CD8-positive, alpha-beta memory T cell (primary cell): ENCODE measurements around the gene CLEC4A. TPM values are rescaled to one million over a fixed set of nuclear protein-coding genes. Genes with fewer than 3 reads are reported as not detected.

Source experiments
- CTCF ChIA-PET: fragments of 350-600 bp; sonication (Branson Sonifier 250); formaldehyde crosslinking; loops from one replicate; lab custom pipeline; 2021; ENCODE audit warnings: antibody characterized with exemption; lab: Charles Lee
- POLR2A ChIA-PET: fragments of 350-600 bp; sonication (Branson Sonifier 250); formaldehyde crosslinking; loops from one replicate; lab custom pipeline; 2021; ENCODE audit warnings: antibody characterized with exemption; lab: Charles Lee
- DNase-seq, 5 donors: peaks; one replicate each; pipeline versions ENCODE4 v3.0.0 to v3.0.0-alpha.2; 2020 to 2022; ENCODE audit warnings: mixed read lengths in 1 of 5
- H3K27ac ChIP-seq: one replicate; pipeline ENCODE4 v1.7.0; 2013; ENCODE audit warnings: low read depth, mild to moderate bottlenecking, low read length, moderate library complexity
- H3K27me3 ChIP-seq: 2 replicates; pipeline ENCODE4 v1.7.0; 2013; ENCODE audit warnings: low read length, mild to moderate bottlenecking; ENCODE audit not compliant: insufficient read depth, poor library complexity, severe bottlenecking
- H3K36me3 ChIP-seq: 2 replicates; pipeline ENCODE4 v1.7.0; 2013; ENCODE audit warnings: mild to moderate bottlenecking, low read length, moderate library complexity; ENCODE audit not compliant: insufficient read depth
- H3K4me1 ChIP-seq: 2 replicates; pipeline ENCODE4 v1.7.0; 2013; ENCODE audit warnings: mild to moderate bottlenecking, low read length, moderate library complexity; ENCODE audit not compliant: insufficient read depth
- H3K4me3 ChIP-seq: 2 replicates; pipeline ENCODE4 v1.7.0; 2013; ENCODE audit warnings: mild to moderate bottlenecking, low read length
- H3K9me3 ChIP-seq: 2 replicates; pipeline ENCODE4 v1.7.0; 2013; ENCODE audit warnings: mild to moderate bottlenecking, low read length
- H3K27ac Mint-ChIP-seq, 8 donors: one replicate each; pipeline ENCODE4 v1.8.0; 2020 to 2021; ENCODE audit warnings: mixed read lengths in 8 of 8, mild to moderate bottlenecking in 6 of 8, inconsistent platforms in 3 of 8, moderate library complexity in 3 of 8
- H3K27me3 Mint-ChIP-seq, 2 donors: one replicate each; pipeline ENCODE4 v1.8.0; 2020 to 2021; ENCODE audit warnings: mixed read lengths in 2 of 2, mild to moderate bottlenecking in 1 of 2, moderate library complexity in 1 of 2
- H3K36me3 Mint-ChIP-seq, 3 donors: one replicate each; pipeline ENCODE4 v1.8.0; 2020 to 2021; ENCODE audit warnings: mixed read lengths in 3 of 3, inconsistent platforms in 1 of 3, mild to moderate bottlenecking in 1 of 3
- H3K4me1 Mint-ChIP-seq, 3 donors: one replicate each; pipeline ENCODE4 v1.8.0; 2020 to 2021; ENCODE audit warnings: mixed read lengths in 3 of 3, inconsistent platforms in 1 of 3, mild to moderate bottlenecking in 1 of 3
- H3K4me3 Mint-ChIP-seq, 7 donors: one replicate each; pipeline ENCODE4 v1.8.0; 2020 to 2021; ENCODE audit warnings: mixed read lengths in 7 of 7, mild to moderate bottlenecking in 6 of 7, moderate library complexity in 4 of 7, inconsistent platforms in 2 of 7
- H3K9me3 Mint-ChIP-seq, 5 donors: one replicate each; pipeline ENCODE4 v1.8.0; 2020 to 2022; ENCODE audit warnings: mixed read lengths in 5 of 5, mild to moderate bottlenecking in 3 of 5, moderate library complexity in 2 of 5, inconsistent platforms in 1 of 5
- polyA plus RNA-seq: library from polyadenylated mRNA; unstranded; fragments of 300-500 nt; fragmentation: Illumina TruSeq; gene quantifications from one replicate; pipeline ENCODE4 v1.2.3, GENCODE V29; 2021
- total RNA-seq, 2 experiments: library from RNA; stranded (reverse); gene quantifications; one replicate each; pipeline ENCODE4 v1.2.3, GENCODE V29; 2021

Gene CLEC4A
- 1 to 10 TPM in 1 of 2 experiments, under 1 TPM in 1; 0.42 to 1.1 TPM for total RNA-seq
- polyA plus RNA-seq, result 0.66 TPM

DNA sequence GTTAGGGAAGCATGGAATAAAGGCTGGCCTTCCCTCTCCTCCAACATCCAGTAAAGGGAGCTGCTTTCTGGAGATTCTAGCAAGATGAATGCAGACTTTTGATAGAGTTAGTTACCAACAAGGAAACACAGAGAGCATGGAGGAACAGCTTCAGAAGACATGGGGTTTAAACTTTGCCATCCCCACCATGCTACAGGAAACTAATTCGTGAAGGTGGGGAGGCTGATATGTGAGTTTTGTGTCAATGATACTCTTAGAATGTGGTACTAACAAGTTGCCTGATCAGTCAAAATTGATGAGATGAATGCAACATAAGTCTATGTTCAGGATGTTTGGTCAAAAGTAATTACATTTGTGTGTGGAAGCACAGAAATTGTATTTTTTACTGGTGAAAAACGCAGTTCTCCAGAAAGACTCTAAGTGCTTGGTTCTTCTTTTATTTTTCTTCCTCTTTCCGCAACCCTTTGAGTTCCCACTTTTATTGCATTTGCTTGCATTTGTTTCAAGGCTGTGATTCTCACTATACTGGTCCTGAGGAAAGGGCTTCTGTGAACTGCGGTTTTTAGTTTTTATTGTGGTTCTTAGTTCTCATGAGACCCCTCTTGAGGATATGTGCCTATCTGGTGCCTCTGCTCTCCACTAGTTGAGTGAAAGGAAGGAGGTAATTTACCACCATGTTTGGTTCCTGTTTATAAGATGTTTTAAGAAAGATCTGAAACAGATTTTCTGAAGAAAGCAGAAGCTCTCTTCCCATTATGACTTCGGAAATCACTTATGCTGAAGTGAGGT lies at the start of gene CLEC4A:
Gene CLEC4A (plus strand): TSS at position 494 of the 789 bp plus-strand sequence. CDS start 262 bp downstream, at position 756.
- Histone ChIP-seq H3K27ac (no peak within 1 kb of the TSS), H3K4me1 (peaks cover 7% of the 10 kb centered on the region), H3K9me3 (no peaks in the 10 kb centered on the region), H3K4me3 (no peak within 1 kb of the TSS), H3K36me3 (no peaks in the 10 kb centered on the region), H3K27me3 (no peaks in the 10 kb centered on the region)
- Mint-ChIP-seq H3K36me3 (peaks cover 2 to 36% (median 17%) of the 10 kb centered on the region in 3 donors), H3K4me3 (no peak within 1 kb of the TSS), H3K9me3 (no peaks in the 10 kb centered on the region), H3K4me1 (peaks cover 0 to 5% (median 0%) of the 10 kb centered on the region in 3 donors), H3K27ac (peak within 1 kb of the TSS in 1 of 8 donors; percentile 7), H3K27me3 (no peaks in the 10 kb centered on the region)
- CTCF ChIA-PET, result interaction anchor here (1.3 kb wide), 1 partner anchor 14 kb away, joined by 4 read pairs; no protein-coding TSS in a partner anchor
- no peak for DNase-seq
- POLR2A ChIA-PET, result no interaction called here

GRCh38 chr12:8075935-8076334 lies 47.5 kb upstream of the CLEC4A start:
- no peak overlapping the region for H3K27ac Mint-ChIP-seq
- no peaks in the 10 kb centered on the region for H3K36me3 Mint-ChIP-seq
- H3K4me3 Mint-ChIP-seq, result no peak overlapping the region
- Histone ChIP-seq H3K36me3 (no peaks in the 10 kb centered on the region), H3K4me1 (peaks cover 25% of the 10 kb centered on the region), H3K27me3 (no peaks in the 10 kb centered on the region), H3K4me3 (no peak overlapping the region), H3K27ac (no peak overlapping the region), H3K9me3 (no peaks in the 10 kb centered on the region)
- no peaks in the 10 kb centered on the region for H3K9me3 Mint-ChIP-seq
- CTCF ChIA-PET, result no interaction called here
- H3K4me1 Mint-ChIP-seq, result peaks cover 26 to 37% (median 30%) of the 10 kb centered on the region in 3 donors
- H3K27me3 Mint-ChIP-seq, result no peaks in the 10 kb centered on the region
- no peak for DNase-seq
- POLR2A ChIA-PET, result no interaction called here

- Histone ChIP-seq H3K4me1 (peaks cover 25% of the 10 kb centered on the region), H3K9me3 (no peaks in the 10 kb centered on the region), H3K4me3 (no peak overlapping the region), H3K27me3 (no peaks in the 10 kb centered on the region), H3K36me3 (no peaks in the 10 kb centered on the region), H3K27ac (no peak overlapping the region)
- DNase-seq, result no peak
- H3K27ac Mint-ChIP-seq, result no peak overlapping the region
- H3K4me3 Mint-ChIP-seq, result no peak overlapping the region
- ChIA-PET POLR2A (no interaction called here), CTCF (interaction anchor here (2.5 to 5.2 kb wide), 3 partner anchors 9 to 43 kb away, joined by 20 to 130 read pairs (median 21); partner anchors contain the start of genes C3AR1 and FOXJ2)
- H3K4me1 Mint-ChIP-seq, result peaks cover 30 to 42% (median 34%) of the 10 kb centered on the region in 3 donors
- H3K27me3 Mint-ChIP-seq, result no peaks in the 10 kb centered on the region
- peaks cover 0 to 2% (median 0%) of the 10 kb centered on the region in 3 donors for H3K36me3 Mint-ChIP-seq
- no peaks in the 10 kb centered on the region for H3K9me3 Mint-ChIP-seq
These were observed 47.1 kb upstream of the CLEC4A start for GRCh38 chr12:8076366-8076765.

- Mint-ChIP-seq H3K4me1 (peaks cover 33 to 48% (median 37%) of the 10 kb centered on the region in 3 donors), H3K36me3 (peaks cover 0 to 10% (median 0%) of the 10 kb centered on the region in 3 donors), H3K4me3 (no peak overlapping the region), H3K27ac (peak overlapping the region in 4 of 8 donors; percentile 17 to 98 (median 66)), H3K27me3 (no peaks in the 10 kb centered on the region), H3K9me3 (no peaks in the 10 kb centered on the region)
- POLR2A ChIA-PET, result interaction anchor here (1.9 to 2.4 kb wide), 2 partner anchors 11 to 32 kb away, joined by 7 to 9 read pairs; partner anchors contain the start of gene C3AR1
- H3K27me3 ChIP-seq, result no peaks in the 10 kb centered on the region
- CTCF ChIA-PET, result interaction anchor here (1.2 to 5.2 kb wide), 7 partner anchors 10 to 116 kb away, joined by 3 to 130 read pairs (median 13); partner anchors contain the start of genes C3AR1 and FOXJ2
- H3K27ac ChIP-seq, result no peak overlapping the region
- DNase-seq, result no peak
- H3K4me1 ChIP-seq, result peaks cover 25% of the 10 kb centered on the region
- H3K9me3 ChIP-seq, result no peaks in the 10 kb centered on the region
- H3K4me3 ChIP-seq, result no peak overlapping the region
- no peaks in the 10 kb centered on the region for H3K36me3 ChIP-seq
These were observed 46.2 kb upstream of the CLEC4A start for GRCh38 chr12:8077207-8077606.

GRCh38 chr12:8078398-8078797 lies 45.0 kb upstream of the CLEC4A start:
- H3K27ac ChIP-seq, result no peak overlapping the region
- H3K4me1 ChIP-seq, result peaks cover 33% of the 10 kb centered on the region
- peak; percentile 43 to 84 (median 67) for DNase-seq
- POLR2A ChIA-PET, result interaction anchor here (0.6 to 2.4 kb wide), 8 partner anchors 9 to 1188 kb away, joined by 3 to 9 read pairs (median 4); partner anchors contain the start of genes C3AR1 and SLC2A3
- Mint-ChIP-seq H3K4me1 (peaks cover 43 to 59% (median 49%) of the 10 kb centered on the region in 3 donors), H3K27ac (peak overlapping the region; percentile 76 to 100 (median 88)), H3K9me3 (no peaks in the 10 kb centered on the region), H3K27me3 (peaks cover 0 to 3% of the 10 kb centered on the region in 2 donors), H3K36me3 (peaks cover 0 to 18% (median 0%) of the 10 kb centered on the region in 3 donors), H3K4me3 (peak overlapping the region in 2 of 7 donors; percentile 28 to 77)
- H3K4me3 ChIP-seq, result no peak overlapping the region
- CTCF ChIA-PET, result interaction anchor here (0.6 to 5.2 kb wide), 28 partner anchors 9 to 225 kb away, joined by 3 to 130 read pairs (median 5); partner anchors contain the start of genes C3AR1, FOXJ2 and SLC2A3
- H3K36me3 ChIP-seq, result no peaks in the 10 kb centered on the region
- no peaks in the 10 kb centered on the region for H3K9me3 ChIP-seq
- H3K27me3 ChIP-seq, result no peaks in the 10 kb centered on the region

- Mint-ChIP-seq H3K4me3 (peak overlapping the region in 1 of 7 donors; percentile 77), H3K4me1 (peaks cover 48 to 65% (median 54%) of the 10 kb centered on the region in 3 donors), H3K36me3 (peaks cover 0 to 18% (median 0%) of the 10 kb centered on the region in 3 donors), H3K27me3 (peaks cover 0 to 3% of the 10 kb centered on the region in 2 donors), H3K27ac (peak overlapping the region; percentile 79 to 100 (median 98)), H3K9me3 (no peaks in the 10 kb centered on the region)
- no peaks in the 10 kb centered on the region for H3K36me3 ChIP-seq
- H3K4me1 ChIP-seq, result peaks cover 39% of the 10 kb centered on the region
- no peaks in the 10 kb centered on the region for H3K9me3 ChIP-seq
- no peak overlapping the region for H3K27ac ChIP-seq
- DNase-seq, result no peak
- no peak overlapping the region for H3K4me3 ChIP-seq
- CTCF ChIA-PET, result interaction anchor here (0.8 to 5.2 kb wide), 19 partner anchors 8 to 225 kb away, joined by 3 to 130 read pairs (median 7); partner anchors contain the start of genes C3AR1, FOXJ2 and SLC2A3
- H3K27me3 ChIP-seq, result no peaks in the 10 kb centered on the region
- POLR2A ChIA-PET, result interaction anchor here (0.9 to 2.4 kb wide), 4 partner anchors 13 to 217 kb away, joined by 3 to 9 read pairs (median 8); partner anchors contain the start of gene C3AR1
These were observed 44.5 kb upstream of the CLEC4A start for GRCh38 chr12:8078916-8079315.

DNA sequence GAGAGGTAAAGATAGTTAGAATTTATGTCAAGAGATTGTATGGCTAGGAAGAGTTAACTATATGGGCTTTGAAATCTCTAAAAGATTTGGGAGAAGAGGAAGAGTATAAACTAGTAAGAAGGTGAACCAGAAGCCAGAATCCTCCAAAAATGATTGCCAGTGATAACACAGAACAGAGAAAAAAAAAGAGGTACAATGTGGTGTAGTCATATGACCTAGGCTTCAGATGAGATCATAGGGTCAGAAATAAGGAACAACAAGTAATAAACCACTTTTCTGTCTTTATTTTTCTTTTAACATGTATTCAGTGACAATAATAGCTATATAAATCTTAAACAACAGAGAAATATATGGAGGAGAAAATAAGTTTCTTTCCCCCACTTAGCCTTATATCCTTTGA lies 43.3 kb upstream of the CLEC4A start:
- peaks cover 0 to 3% of the 10 kb centered on the region in 2 donors for H3K27me3 Mint-ChIP-seq
- POLR2A ChIA-PET, result interaction anchor here (1.3 to 1.7 kb wide), 2 partner anchors 53 to 147 kb away, joined by 3 to 5 read pairs; no protein-coding TSS in a partner anchor
- CTCF ChIA-PET, result interaction anchor here (5.2 kb wide), 1 partner anchor 34 kb away, joined by 130 read pairs; no protein-coding TSS in a partner anchor
- no peaks in the 10 kb centered on the region for H3K9me3 Mint-ChIP-seq
- no peaks in the 10 kb centered on the region for H3K9me3 ChIP-seq
- H3K36me3 Mint-ChIP-seq, result peaks cover 0 to 22% (median 0%) of the 10 kb centered on the region in 3 donors
- H3K4me1 ChIP-seq, result peaks cover 48% of the 10 kb centered on the region
- no peak overlapping the region for H3K4me3 ChIP-seq
- no peaks in the 10 kb centered on the region for H3K36me3 ChIP-seq
- no peaks in the 10 kb centered on the region for H3K27me3 ChIP-seq
- H3K27ac Mint-ChIP-seq, result peak overlapping the region; percentile 79 to 100 (median 98)
- peak overlapping the region; percentile 32 to 77 (median 47) for H3K4me3 Mint-ChIP-seq
- H3K4me1 Mint-ChIP-seq, result peaks cover 56 to 75% (median 64%) of the 10 kb centered on the region in 3 donors
- H3K27ac ChIP-seq, result peak overlapping the region; percentile 2
- DNase-seq, result no peak
